GM23338 (cell line): ENCODE data around the gene NQO2. TPM values are rescaled to one million over a fixed set of nuclear protein-coding genes. Genes with fewer than 3 reads are reported as not detected.

Experiments
- ATAC-seq: fragments of 200-7000 bp; cut with Tn5 transposase; 3 replicates; pipeline ENCODE4 v1.9.1; 2020
- DNase-seq: peaks from one replicate; pipeline ENCODE4 v3.0.0-alpha.2; 2015; ENCODE audit warnings: low spot score
- H2AFZ ChIP-seq: fragments of 200-600 bp; sonication (generic); 2 replicates; pipeline ENCODE4 v1.8.0; 2016; ENCODE audit warnings: antibody characterized with exemption, mild to moderate bottlenecking, moderate library complexity
- H3F3A ChIP-seq: fragments of 200-600 bp; sonication (generic); replicated peaks from 2 replicates; pipeline ENCODE4 v1.8.0; 2017; ENCODE audit warnings: antibody characterized with exemption, mixed run types, low read depth
- H3K27ac ChIP-seq: fragments of 200-600 bp; sonication (generic); 2 replicates; pipeline ENCODE4 v1.6.1; 2016; ENCODE audit warnings: low read depth
- H3K27me3 ChIP-seq: fragments of 200-600 bp; sonication (generic); 2 replicates; pipeline ENCODE4 v1.8.0; 2016; ENCODE audit warnings: mild to moderate bottlenecking, mixed run types, moderate library complexity; ENCODE audit not compliant: insufficient read depth
- H3K36me3 ChIP-seq: fragments of 200-600 bp; sonication (generic); 2 replicates; pipeline ENCODE4 v1.8.0; 2016; ENCODE audit warnings: mild to moderate bottlenecking; ENCODE audit not compliant: insufficient read depth
- H3K4me1 ChIP-seq: fragments of 200-600 bp; sonication (generic); 2 replicates; pipeline ENCODE4 v1.8.0; 2016; ENCODE audit warnings: mild to moderate bottlenecking, moderate library complexity; ENCODE audit not compliant: insufficient read depth
- H3K4me2 ChIP-seq: fragments of 200-600 bp; sonication (generic); 2 replicates; pipeline ENCODE4 v1.7.1; 2017; ENCODE audit warnings: mixed run types
- H3K4me3 ChIP-seq: fragments of 200-600 bp; sonication (generic); 2 replicates; pipeline ENCODE4 v1.6.1; 2016; ENCODE audit warnings: mixed run types
- H3K79me2 ChIP-seq: fragments of 200-600 bp; sonication (generic); replicated peaks from 2 replicates; pipeline ENCODE4 v1.8.0; 2017; ENCODE audit warnings: mild to moderate bottlenecking; ENCODE audit not compliant: insufficient read depth
- H3K9me2 ChIP-seq: fragments of 200-600 bp; sonication (generic); 2 replicates; pipeline ENCODE4 v1.8.0; 2017; ENCODE audit not compliant: insufficient read depth
- H4K20me1 ChIP-seq: fragments of 200-600 bp; sonication (generic); replicated peaks from 2 replicates; pipeline ENCODE4 v1.8.0; 2017; ENCODE audit warnings: mild to moderate bottlenecking; ENCODE audit not compliant: insufficient read depth
- H3K27ac Mint-ChIP-seq: 2 replicates; pipeline ENCODE4 v1.8.0; 2020; ENCODE audit warnings: inconsistent platforms, mild to moderate bottlenecking, moderate library complexity, mixed read lengths
- H3K27me3 Mint-ChIP-seq: 3 replicates; pipeline ENCODE4 v1.8.0; 2022; ENCODE audit warnings: low read depth, mild to moderate bottlenecking, moderate library complexity, mixed read lengths, inconsistent platforms; ENCODE audit not compliant: insufficient read depth, poor library complexity
- H3K36me3 Mint-ChIP-seq: 3 replicates; pipeline ENCODE4 v1.8.0; 2021; ENCODE audit warnings: low read depth, mild to moderate bottlenecking, inconsistent platforms, moderate library complexity, mixed read lengths
- H3K4me1 Mint-ChIP-seq: 3 replicates; pipeline ENCODE4 v1.8.0; 2020; ENCODE audit warnings: mild to moderate bottlenecking, inconsistent platforms, mixed read lengths
- H3K4me3 Mint-ChIP-seq: 3 replicates; pipeline ENCODE4 v1.8.0; 2021; ENCODE audit warnings: moderate library complexity, mild to moderate bottlenecking, inconsistent platforms, mixed read lengths
- H3K9me3 Mint-ChIP-seq: 3 replicates; pipeline ENCODE4 v1.8.0; 2020; ENCODE audit warnings: moderate library complexity, mild to moderate bottlenecking, inconsistent platforms, mixed read lengths
- CREB1 ChIP-seq: fragments of 250-450 bp; sonication (Bioruptor Pico); IDR thresholded peaks from 2 replicates; pipeline ENCODE4 v1.5.0; 2020; ENCODE audit warnings: low read depth, mild to moderate bottlenecking, moderate library complexity
- ETS1 ChIP-seq: IDR thresholded peaks from 2 replicates; pipeline ENCODE4 v1.6.1; 2016; ENCODE audit warnings: antibody characterized with exemption
- EZH2 ChIP-seq: fragments of 200-600 bp; sonication (generic); IDR thresholded peaks from one replicate; pipeline ENCODE4 v1.8.0; 2017; ENCODE audit warnings: antibody characterized with exemption, mild to moderate bottlenecking, low read depth; ENCODE audit not compliant: unreplicated experiment
- EZH2phosphoT487 ChIP-seq: fragments of 200-600 bp; sonication (generic); IDR thresholded peaks from one replicate; pipeline ENCODE4 v1.8.1; 2018; ENCODE audit warnings: antibody characterized with exemption; ENCODE audit not compliant: unreplicated experiment
- JUNB ChIP-seq: IDR thresholded peaks from one replicate; pipeline ENCODE4 v1.6.1; 2016; ENCODE audit warnings: antibody characterized with exemption; ENCODE audit not compliant: unreplicated experiment
- NANOG ChIP-seq: IDR thresholded peaks from 2 replicates; pipeline ENCODE4 v1.6.1; 2016; ENCODE audit warnings: antibody characterized with exemption, borderline replicate concordance
- POLR2AphosphoS5 ChIP-seq: IDR thresholded peaks from 2 replicates; pipeline ENCODE4 v1.6.1; 2016; ENCODE audit warnings: antibody characterized with exemption, low read depth
- REST ChIP-seq: IDR thresholded peaks from one replicate; pipeline ENCODE4 v1.6.1; 2018; ENCODE audit warnings: antibody characterized with exemption; ENCODE audit not compliant: unreplicated experiment
- STAT1 ChIP-seq: IDR thresholded peaks from one replicate; pipeline ENCODE4 v1.6.1; 2016; ENCODE audit warnings: antibody characterized with exemption; ENCODE audit not compliant: unreplicated experiment
- ZNF114 ChIP-seq: fragments of 250-450 bp; sonication (Bioruptor Pico); IDR thresholded peaks from 2 replicates; pipeline ENCODE4 v1.5.0; 2020; ENCODE audit warnings: mild to moderate bottlenecking, moderate library complexity
- ZNF331 ChIP-seq: fragments of 250-450 bp; sonication (Bioruptor Pico); IDR thresholded peaks from 2 replicates; pipeline ENCODE4 v1.5.0; 2020; ENCODE audit warnings: low read depth, mild to moderate bottlenecking, moderate library complexity
- polyA plus RNA-seq: library from polyadenylated mRNA; unstranded; fragments of >200 nt; fragmentation: Nextera tagmentation; extraction: Ambion mirVana; gene quantifications from 2 replicates; pipeline ENCODE4 v1.2.1, GENCODE V29; 2016
- total RNA-seq: library from RNA; depleted of rRNA; stranded (reverse); fragments of >200 nt; shearing (Covaris generic); gene quantifications from 2 replicates; pipeline ENCODE4 v1.2.3, GENCODE V29; 2014
- TF ChIP-seq, protein P1 (sequence below): fragments of 250-450 bp; sonication (Bioruptor Pico); IDR thresholded peaks from 2 replicates; pipeline ENCODE4 v1.5.0; 2020; ENCODE audit warnings: mild to moderate bottlenecking, moderate library complexity
- TF ChIP-seq, protein P2 (sequence below), 2 experiments: fragments of 200-600 bp in 1 of 2; sonication (generic) in 1 of 2; conservative IDR thresholded peaks; 2 replicates each; pipeline versions ENCODE4 v1.5.1 to v1.6.1; 2016 to 2017; ENCODE audit warnings: antibody characterized with exemption in 2 of 2, low read depth in 2 of 2, mild to moderate bottlenecking in 2 of 2, moderate library complexity in 1 of 2

Gene NQO2
- total and polyA plus RNA-seq, 2 experiments from 2014 or later: 117 to 173 TPM

- H3K79me2 ChIP-seq: no peaks in the 10 kb centered on the region
- DNase-seq: no peak
Measured at GRCh38 chr6:2964793-2965505, 34.7 kb upstream of the NQO2 start.

More at GRCh38 chr6:2964793-2965505, 34.7 kb upstream of the NQO2 start:
- H3K4me3 Mint-ChIP-seq: no peak overlapping the region
- H3F3A ChIP-seq: peaks cover 6% of the 10 kb centered on the region; the same call in 1 of the 2 replicates
- no peak for TF ChIP-seq STAT1
- TF ChIP-seq EZH2phosphoT487: no peak
- no peak for TF ChIP-seq EZH2
- no peak for TF ChIP-seq CREB1 (CRISPR knock-in tag)
- no peak for TF ChIP-seq REST
- TF ChIP-seq POLR2AphosphoS5: no peak
- no peak for TF ChIP-seq JUNB
- TF ChIP-seq ZNF331: no peak
- no peak for TF ChIP-seq NANOG
- no peak for TF ChIP-seq ZNF114 (CRISPR knock-in tag)
- TF ChIP-seq, protein P1, sequence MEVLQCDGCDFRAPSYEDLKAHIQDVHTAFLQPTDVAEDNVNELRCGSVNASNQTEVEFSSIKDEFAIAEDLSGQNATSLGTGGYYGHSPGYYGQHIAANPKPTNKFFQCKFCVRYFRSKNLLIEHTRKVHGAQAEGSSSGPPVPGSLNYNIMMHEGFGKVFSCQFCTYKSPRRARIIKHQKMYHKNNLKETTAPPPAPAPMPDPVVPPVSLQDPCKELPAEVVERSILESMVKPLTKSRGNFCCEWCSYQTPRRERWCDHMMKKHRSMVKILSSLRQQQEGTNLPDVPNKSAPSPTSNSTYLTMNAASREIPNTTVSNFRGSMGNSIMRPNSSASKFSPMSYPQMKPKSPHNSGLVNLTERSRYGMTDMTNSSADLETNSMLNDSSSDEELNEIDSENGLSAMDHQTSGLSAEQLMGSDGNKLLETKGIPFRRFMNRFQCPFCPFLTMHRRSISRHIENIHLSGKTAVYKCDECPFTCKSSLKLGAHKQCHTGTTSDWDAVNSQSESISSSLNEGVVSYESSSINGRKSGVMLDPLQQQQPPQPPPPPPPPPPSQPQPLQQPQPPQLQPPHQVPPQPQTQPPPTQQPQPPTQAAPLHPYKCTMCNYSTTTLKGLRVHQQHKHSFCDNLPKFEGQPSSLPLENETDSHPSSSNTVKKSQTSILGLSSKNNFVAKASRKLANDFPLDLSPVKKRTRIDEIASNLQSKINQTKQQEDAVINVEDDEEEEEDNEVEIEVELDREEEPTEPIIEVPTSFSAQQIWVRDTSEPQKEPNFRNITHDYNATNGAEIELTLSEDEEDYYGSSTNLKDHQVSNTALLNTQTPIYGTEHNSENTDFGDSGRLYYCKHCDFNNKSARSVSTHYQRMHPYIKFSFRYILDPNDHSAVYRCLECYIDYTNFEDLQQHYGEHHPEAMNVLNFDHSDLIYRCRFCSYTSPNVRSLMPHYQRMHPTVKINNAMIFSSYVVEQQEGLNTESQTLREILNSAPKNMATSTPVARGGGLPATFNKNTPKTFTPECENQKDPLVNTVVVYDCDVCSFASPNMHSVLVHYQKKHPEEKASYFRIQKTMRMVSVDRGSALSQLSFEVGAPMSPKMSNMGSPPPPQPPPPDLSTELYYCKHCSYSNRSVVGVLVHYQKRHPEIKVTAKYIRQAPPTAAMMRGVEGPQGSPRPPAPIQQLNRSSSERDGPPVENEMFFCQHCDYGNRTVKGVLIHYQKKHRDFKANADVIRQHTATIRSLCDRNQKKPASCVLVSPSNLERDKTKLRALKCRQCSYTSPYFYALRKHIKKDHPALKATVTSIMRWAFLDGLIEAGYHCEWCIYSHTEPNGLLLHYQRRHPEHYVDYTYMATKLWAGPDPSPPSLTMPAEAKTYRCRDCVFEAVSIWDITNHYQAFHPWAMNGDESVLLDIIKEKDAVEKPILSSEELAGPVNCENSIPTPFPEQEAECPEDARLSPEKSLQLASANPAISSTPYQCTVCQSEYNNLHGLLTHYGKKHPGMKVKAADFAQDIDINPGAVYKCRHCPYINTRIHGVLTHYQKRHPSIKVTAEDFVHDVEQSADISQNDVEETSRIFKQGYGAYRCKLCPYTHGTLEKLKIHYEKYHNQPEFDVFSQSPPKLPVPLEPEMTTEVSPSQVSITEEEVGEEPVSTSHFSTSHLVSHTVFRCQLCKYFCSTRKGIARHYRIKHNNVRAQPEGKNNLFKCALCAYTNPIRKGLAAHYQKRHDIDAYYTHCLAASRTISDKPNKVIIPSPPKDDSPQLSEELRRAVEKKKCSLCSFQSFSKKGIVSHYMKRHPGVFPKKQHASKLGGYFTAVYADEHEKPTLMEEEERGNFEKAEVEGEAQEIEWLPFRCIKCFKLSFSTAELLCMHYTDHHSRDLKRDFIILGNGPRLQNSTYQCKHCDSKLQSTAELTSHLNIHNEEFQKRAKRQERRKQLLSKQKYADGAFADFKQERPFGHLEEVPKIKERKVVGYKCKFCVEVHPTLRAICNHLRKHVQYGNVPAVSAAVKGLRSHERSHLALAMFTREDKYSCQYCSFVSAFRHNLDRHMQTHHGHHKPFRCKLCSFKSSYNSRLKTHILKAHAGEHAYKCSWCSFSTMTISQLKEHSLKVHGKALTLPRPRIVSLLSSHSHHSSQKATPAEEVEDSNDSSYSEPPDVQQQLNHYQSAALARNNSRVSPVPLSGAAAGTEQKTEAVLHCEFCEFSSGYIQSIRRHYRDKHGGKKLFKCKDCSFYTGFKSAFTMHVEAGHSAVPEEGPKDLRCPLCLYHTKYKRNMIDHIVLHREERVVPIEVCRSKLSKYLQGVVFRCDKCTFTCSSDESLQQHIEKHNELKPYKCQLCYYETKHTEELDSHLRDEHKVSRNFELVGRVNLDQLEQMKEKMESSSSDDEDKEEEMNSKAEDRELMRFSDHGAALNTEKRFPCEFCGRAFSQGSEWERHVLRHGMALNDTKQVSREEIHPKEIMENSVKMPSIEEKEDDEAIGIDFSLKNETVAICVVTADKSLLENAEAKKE (CRISPR knock-in tag): no peak
- TF ChIP-seq ETS1: no peak
- TF ChIP-seq, protein P2, sequence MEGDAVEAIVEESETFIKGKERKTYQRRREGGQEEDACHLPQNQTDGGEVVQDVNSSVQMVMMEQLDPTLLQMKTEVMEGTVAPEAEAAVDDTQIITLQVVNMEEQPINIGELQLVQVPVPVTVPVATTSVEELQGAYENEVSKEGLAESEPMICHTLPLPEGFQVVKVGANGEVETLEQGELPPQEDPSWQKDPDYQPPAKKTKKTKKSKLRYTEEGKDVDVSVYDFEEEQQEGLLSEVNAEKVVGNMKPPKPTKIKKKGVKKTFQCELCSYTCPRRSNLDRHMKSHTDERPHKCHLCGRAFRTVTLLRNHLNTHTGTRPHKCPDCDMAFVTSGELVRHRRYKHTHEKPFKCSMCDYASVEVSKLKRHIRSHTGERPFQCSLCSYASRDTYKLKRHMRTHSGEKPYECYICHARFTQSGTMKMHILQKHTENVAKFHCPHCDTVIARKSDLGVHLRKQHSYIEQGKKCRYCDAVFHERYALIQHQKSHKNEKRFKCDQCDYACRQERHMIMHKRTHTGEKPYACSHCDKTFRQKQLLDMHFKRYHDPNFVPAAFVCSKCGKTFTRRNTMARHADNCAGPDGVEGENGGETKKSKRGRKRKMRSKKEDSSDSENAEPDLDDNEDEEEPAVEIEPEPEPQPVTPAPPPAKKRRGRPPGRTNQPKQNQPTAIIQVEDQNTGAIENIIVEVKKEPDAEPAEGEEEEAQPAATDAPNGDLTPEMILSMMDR (conservative IDR thresholded peaks at IDR 0.05; ENCODE audit: low read depth in 2 of 2): no peak
- no peak overlapping the region for H3K27ac ChIP-seq
- H4K20me1 ChIP-seq: no peaks in the 10 kb centered on the region
- H3K4me2 ChIP-seq: no peak overlapping the region
- no peak for ATAC-seq
- H3K9me3 Mint-ChIP-seq: no peaks in the 10 kb centered on the region
- H3K27me3 ChIP-seq: no peaks in the 10 kb centered on the region
- H3K36me3 Mint-ChIP-seq: no peaks in the 10 kb centered on the region
- H3K36me3 ChIP-seq: no peaks in the 10 kb centered on the region
- peaks cover 31% of the 10 kb centered on the region for H3K4me1 ChIP-seq
- no peak overlapping the region for H2AFZ ChIP-seq
- H3K9me2 ChIP-seq: no peaks in the 10 kb centered on the region
- H3K4me3 ChIP-seq: no peak overlapping the region
- no peak overlapping the region for H3K27ac Mint-ChIP-seq
- H3K27me3 Mint-ChIP-seq: no peaks in the 10 kb centered on the region
- peaks cover 31% of the 10 kb centered on the region for H3K4me1 Mint-ChIP-seq
